HUES64 (cell line): ENCODE measurements around the gene DRAM1.
"Not testable (repeated sequence)": the region's sequence is repeated elsewhere in the genome, so short reads cannot be mapped to it uniquely, and the experiment has no call there.

Experiments
- H3K27ac ChIP-seq: 2 replicates; pipeline ENCODE4 v1.7.0; 2013; ENCODE audit warnings: low read depth, low read length, inconsistent platforms
- H3K27me3 ChIP-seq: 2 replicates; pipeline ENCODE4 v1.6.1; 2013; ENCODE audit warnings: mild to moderate bottlenecking, low read length; ENCODE audit not compliant: insufficient read depth
- H3K36me3 ChIP-seq: 2 replicates; pipeline ENCODE4 v1.6.1; 2013; ENCODE audit warnings: mild to moderate bottlenecking, low read length; ENCODE audit not compliant: insufficient read depth
- H3K4me1 ChIP-seq: 2 replicates; pipeline ENCODE4 v1.6.1; 2013; ENCODE audit warnings: mild to moderate bottlenecking, low read length, moderate library complexity; ENCODE audit not compliant: insufficient read depth
- H3K4me3 ChIP-seq: 2 replicates; pipeline ENCODE4 v1.5.1; 2013; ENCODE audit warnings: mild to moderate bottlenecking, low read length, moderate library complexity
- H3K9ac ChIP-seq: 2 replicates; pipeline ENCODE4 v1.6.1; 2013; ENCODE audit warnings: mild to moderate bottlenecking, low read depth, low read length
- H3K9me3 ChIP-seq: 2 replicates; pipeline ENCODE4 v1.6.1; 2013; ENCODE audit warnings: low read depth, low read length; ENCODE audit not compliant: insufficient read depth
- WGBS: fragments of 150-250, 120-280 bp; methylation state at CpG from one replicate; pipeline ENCODE4 v1.1.7; 2013; ENCODE audit warnings: missing lambda C conversion rate; 5-methylcytosine and 5-hydroxymethylcytosine counted together

Gene DRAM1

GRCh38 chr12:101881228-101881627, 3.8 kb downstream of the DRAM1 start:
- Histone ChIP-seq H3K9ac (no peak overlapping the region), H3K9me3 (no peaks in the 10 kb centered on the region), H3K4me1 (no peaks in the 10 kb centered on the region), H3K36me3 (no peaks in the 10 kb centered on the region), H3K27ac (no peak overlapping the region), H3K27me3 (peaks cover 21% of the 10 kb centered on the region), H3K4me3 (no peak overlapping the region)
- WGBS, result 93% methylated on average over 4 of the region's 4 CpGs

- no peaks in the 10 kb centered on the region for H3K36me3 ChIP-seq
- H3K4me1 ChIP-seq, result no peaks in the 10 kb centered on the region
- H3K4me3 ChIP-seq, result no peak overlapping the region
- no peak overlapping the region for H3K9ac ChIP-seq
- H3K9me3 ChIP-seq, result no peaks in the 10 kb centered on the region
- no peak overlapping the region for H3K27ac ChIP-seq
- 89% methylated on average over 3 of the region's 3 CpGs for WGBS
- no peaks in the 10 kb centered on the region for H3K27me3 ChIP-seq
These were observed 6.8 kb downstream of the DRAM1 start for GRCh38 chr12:101884174-101884573.

GRCh38 chr12:101884781-101885340, 7.5 kb downstream of the DRAM1 start:
- 96% methylated on average over 9 of the region's 10 CpGs for WGBS

GRCh38 chr12:101885912-101886561, 8.7 kb downstream of the DRAM1 start:
- 100% methylated on average over 2 of the region's 4 CpGs for WGBS
- H3K36me3 ChIP-seq, result no peaks in the 10 kb centered on the region
- H3K9ac ChIP-seq, result no peak overlapping the region
- no peaks in the 10 kb centered on the region for H3K27me3 ChIP-seq
- no peaks in the 10 kb centered on the region for H3K9me3 ChIP-seq
- H3K4me1 ChIP-seq, result no peaks in the 10 kb centered on the region
- no peak overlapping the region for H3K27ac ChIP-seq
- no peak overlapping the region for H3K4me3 ChIP-seq

More at GRCh38 chr12:101884781-101885340, 7.5 kb downstream of the DRAM1 start:
- not testable (repeated sequence) for H3K27me3 ChIP-seq, H3K9ac ChIP-seq, H3K4me1 ChIP-seq, H3K4me3 ChIP-seq, H3K27ac ChIP-seq, H3K9me3 ChIP-seq, H3K36me3 ChIP-seq

GRCh38 chr12:101889211-101889752, 11.9 kb downstream of the DRAM1 start:
- H3K4me1 ChIP-seq, result 0 out of 2 replicates have a peak, but pooled peaks cover 7% of the 10 kb centered on the region
- H3K4me3 ChIP-seq, result no peak overlapping the region
- no peaks in the 10 kb centered on the region for H3K9me3 ChIP-seq
- no peak overlapping the region for H3K9ac ChIP-seq
- WGBS, result 97% methylated on average over 5 of the region's 6 CpGs
- no peaks in the 10 kb centered on the region for H3K27me3 ChIP-seq
- no peaks in the 10 kb centered on the region for H3K36me3 ChIP-seq
- no peak overlapping the region for H3K27ac ChIP-seq

- Histone ChIP-seq H3K36me3 (no peaks in the 10 kb centered on the region), H3K4me3 (no peak overlapping the region), H3K27ac (no peak overlapping the region), H3K27me3 (no peaks in the 10 kb centered on the region), H3K4me1 (0 out of 2 replicates have a peak, but pooled peaks cover 7% of the 10 kb centered on the region), H3K9ac (no peak overlapping the region), H3K9me3 (no peaks in the 10 kb centered on the region)
- WGBS, result 98% methylated on average over 3 of the region's 3 CpGs
These were observed 14.1 kb downstream of the DRAM1 start for GRCh38 chr12:101891462-101891971.

- Histone ChIP-seq H3K4me3 (no peak overlapping the region), H3K9me3 (no peaks in the 10 kb centered on the region), H3K27me3 (no peaks in the 10 kb centered on the region), H3K36me3 (no peaks in the 10 kb centered on the region), H3K27ac (no peak overlapping the region), H3K4me1 (0 out of 2 replicates have a peak, but pooled peaks cover 7% of the 10 kb centered on the region), H3K9ac (no peak overlapping the region)
These were observed 15.4 kb downstream of the DRAM1 start for GRCh38 chr12:101892794-101893193.

GRCh38 chr12:101901777-101902176, 24.4 kb downstream of the DRAM1 start:
- Histone ChIP-seq H3K9me3 (no peaks in the 10 kb centered on the region), H3K4me1 (no peaks in the 10 kb centered on the region), H3K9ac (no peak overlapping the region), H3K4me3 (no peak overlapping the region), H3K27me3 (no peaks in the 10 kb centered on the region), H3K36me3 (0 out of 2 replicates have a peak, but pooled peaks cover 4% of the 10 kb centered on the region), H3K27ac (no peak overlapping the region)
- WGBS, result 94% methylated on average over 2 of the region's 3 CpGs

- 0 out of 2 replicates have a peak, but pooled peaks cover 4% of the 10 kb centered on the region for H3K36me3 ChIP-seq
- H3K4me1 ChIP-seq, result no peaks in the 10 kb centered on the region
- H3K9me3 ChIP-seq, result no peaks in the 10 kb centered on the region
- no peak overlapping the region for H3K9ac ChIP-seq
- 97% methylated on average over 8 of the region's 8 CpGs for WGBS
- no peak overlapping the region for H3K27ac ChIP-seq
- no peaks in the 10 kb centered on the region for H3K27me3 ChIP-seq
- H3K4me3 ChIP-seq, result no peak overlapping the region
These were observed 25.3 kb downstream of the DRAM1 start for GRCh38 chr12:101902641-101903040.

GRCh38 chr12:101906226-101906625, 28.8 kb downstream of the DRAM1 start:
- H3K27me3 ChIP-seq, result no peaks in the 10 kb centered on the region
- H3K4me3 ChIP-seq, result no peak overlapping the region
- H3K36me3 ChIP-seq, result 0 out of 2 replicates have a peak, but pooled peaks cover 4% of the 10 kb centered on the region
- WGBS, result 92% methylated on average over 2 of the region's 2 CpGs
- H3K9ac ChIP-seq, result no peak overlapping the region
- no peak overlapping the region for H3K27ac ChIP-seq
- H3K4me1 ChIP-seq, result no peaks in the 10 kb centered on the region
- H3K9me3 ChIP-seq, result no peaks in the 10 kb centered on the region

GRCh38 chr12:101908395-101908794, 31.0 kb downstream of the DRAM1 start:
- H3K4me1 ChIP-seq, result no peaks in the 10 kb centered on the region
- no peaks in the 10 kb centered on the region for H3K9me3 ChIP-seq
- H3K4me3 ChIP-seq, result no peak overlapping the region
- no peak overlapping the region for H3K9ac ChIP-seq
- H3K27me3 ChIP-seq, result no peaks in the 10 kb centered on the region
- no peaks in the 10 kb centered on the region for H3K36me3 ChIP-seq
- H3K27ac ChIP-seq, result no peak overlapping the region
- 93% methylated on average over 3 of the region's 3 CpGs for WGBS
